ENCODE data around the gene HOXD12. TPM values are rescaled to one million over a fixed set of nuclear protein-coding genes. Genes with fewer than 3 reads are reported as not detected.
A peak's percentile ranks its signal among the peaks of the same experiment; 100 is the strongest.

HOXD12 gene, protein sequence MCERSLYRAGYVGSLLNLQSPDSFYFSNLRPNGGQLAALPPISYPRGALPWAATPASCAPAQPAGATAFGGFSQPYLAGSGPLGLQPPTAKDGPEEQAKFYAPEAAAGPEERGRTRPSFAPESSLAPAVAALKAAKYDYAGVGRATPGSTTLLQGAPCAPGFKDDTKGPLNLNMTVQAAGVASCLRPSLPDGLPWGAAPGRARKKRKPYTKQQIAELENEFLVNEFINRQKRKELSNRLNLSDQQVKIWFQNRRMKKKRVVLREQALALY
- not detected for total RNA-seq
- long read RNA-seq = 0 reads

DNA sequence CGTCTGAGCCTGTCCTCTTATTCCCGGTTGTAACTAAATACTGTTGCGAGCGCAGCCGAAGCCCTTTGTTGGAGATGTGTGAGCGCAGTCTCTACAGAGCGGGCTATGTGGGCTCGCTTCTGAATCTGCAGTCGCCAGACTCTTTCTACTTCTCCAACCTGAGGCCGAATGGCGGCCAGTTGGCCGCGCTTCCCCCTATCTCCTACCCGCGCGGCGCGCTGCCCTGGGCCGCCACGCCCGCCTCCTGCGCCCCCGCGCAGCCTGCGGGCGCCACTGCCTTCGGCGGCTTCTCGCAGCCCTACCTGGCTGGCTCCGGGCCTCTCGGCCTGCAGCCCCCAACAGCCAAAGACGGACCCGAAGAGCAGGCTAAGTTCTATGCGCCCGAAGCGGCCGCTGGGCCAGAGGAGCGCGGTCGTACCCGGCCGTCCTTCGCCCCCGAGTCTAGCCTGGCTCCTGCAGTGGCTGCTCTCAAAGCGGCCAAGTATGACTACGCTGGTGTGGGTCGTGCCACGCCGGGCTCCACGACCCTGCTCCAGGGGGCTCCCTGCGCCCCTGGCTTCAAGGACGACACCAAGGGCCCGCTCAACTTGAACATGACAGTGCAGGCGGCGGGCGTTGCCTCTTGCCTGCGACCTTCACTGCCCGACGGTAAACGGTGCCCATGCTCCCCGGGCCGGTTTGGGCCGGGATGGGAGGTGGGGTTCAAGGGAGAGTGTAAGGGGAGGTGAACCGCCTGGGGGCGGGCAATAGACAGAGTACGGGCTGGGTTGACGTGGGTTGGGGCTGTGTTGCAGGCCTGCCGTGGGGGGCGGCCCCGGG lies at the start of gene HOXD12:
HOXD12 (plus strand) TSS at position 68 of the 819 bp plus-strand sequence; CDS start at position 75, 7 bp downstream.
- ATAC-seq (no peak), DNase-seq (ENCODE audit: missing footprints) (no peak)
- intact Hi-C loops (cut with DNase I) = loop anchor here (10.0 kb wide), 1 partner anchor 845 kb away; no protein-coding TSS in a partner anchor

DNA sequence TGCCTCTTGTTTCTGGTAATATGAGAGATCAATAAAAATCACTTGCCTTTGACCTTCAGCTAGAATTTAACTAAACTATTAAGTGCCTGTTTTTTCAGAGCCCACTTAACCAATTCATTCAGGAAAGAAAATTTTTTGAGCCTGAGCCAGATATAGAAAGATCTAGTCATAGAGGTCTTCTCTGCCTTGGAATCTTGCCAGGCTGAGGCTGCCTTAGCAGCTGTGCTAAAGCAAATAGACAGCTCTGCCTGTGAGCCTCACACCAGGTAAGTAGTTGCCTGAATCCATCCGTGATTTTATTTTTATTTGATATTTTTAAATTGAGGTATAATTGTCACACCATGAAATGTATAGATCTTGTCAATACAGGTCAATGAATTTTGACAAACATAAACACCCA lies 43.2 kb upstream of the HOXD12 start:
- ATAC-seq (no peak), DNase-seq (ENCODE audit: missing footprints) (no peak)
- intact Hi-C loops (cut with DNase I) = no loop called here

DNA sequence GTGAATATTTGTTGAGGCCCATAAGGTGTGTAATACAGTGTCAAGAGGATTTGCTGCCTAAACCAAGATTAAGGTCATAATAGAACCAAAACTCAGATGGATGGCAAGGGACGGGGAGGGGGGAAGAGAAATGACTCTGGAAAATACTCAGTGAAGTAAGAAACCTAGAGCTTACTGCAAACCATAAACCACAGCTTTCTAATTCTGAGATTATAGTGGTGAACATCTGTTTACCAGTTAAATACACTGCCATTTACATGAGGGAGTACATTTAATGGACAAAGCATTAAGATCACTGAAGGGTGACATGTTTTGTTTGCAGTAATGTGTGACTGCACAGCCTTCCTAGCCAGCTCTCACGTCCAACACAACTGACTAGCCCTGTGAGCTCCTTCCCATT lies 35.6 kb upstream of the HOXD12 start:
- no peak for ATAC-seq
- DNase-seq (ENCODE audit: missing footprints) = no peak
- intact Hi-C loops (cut with DNase I) = no loop called here

DNA sequence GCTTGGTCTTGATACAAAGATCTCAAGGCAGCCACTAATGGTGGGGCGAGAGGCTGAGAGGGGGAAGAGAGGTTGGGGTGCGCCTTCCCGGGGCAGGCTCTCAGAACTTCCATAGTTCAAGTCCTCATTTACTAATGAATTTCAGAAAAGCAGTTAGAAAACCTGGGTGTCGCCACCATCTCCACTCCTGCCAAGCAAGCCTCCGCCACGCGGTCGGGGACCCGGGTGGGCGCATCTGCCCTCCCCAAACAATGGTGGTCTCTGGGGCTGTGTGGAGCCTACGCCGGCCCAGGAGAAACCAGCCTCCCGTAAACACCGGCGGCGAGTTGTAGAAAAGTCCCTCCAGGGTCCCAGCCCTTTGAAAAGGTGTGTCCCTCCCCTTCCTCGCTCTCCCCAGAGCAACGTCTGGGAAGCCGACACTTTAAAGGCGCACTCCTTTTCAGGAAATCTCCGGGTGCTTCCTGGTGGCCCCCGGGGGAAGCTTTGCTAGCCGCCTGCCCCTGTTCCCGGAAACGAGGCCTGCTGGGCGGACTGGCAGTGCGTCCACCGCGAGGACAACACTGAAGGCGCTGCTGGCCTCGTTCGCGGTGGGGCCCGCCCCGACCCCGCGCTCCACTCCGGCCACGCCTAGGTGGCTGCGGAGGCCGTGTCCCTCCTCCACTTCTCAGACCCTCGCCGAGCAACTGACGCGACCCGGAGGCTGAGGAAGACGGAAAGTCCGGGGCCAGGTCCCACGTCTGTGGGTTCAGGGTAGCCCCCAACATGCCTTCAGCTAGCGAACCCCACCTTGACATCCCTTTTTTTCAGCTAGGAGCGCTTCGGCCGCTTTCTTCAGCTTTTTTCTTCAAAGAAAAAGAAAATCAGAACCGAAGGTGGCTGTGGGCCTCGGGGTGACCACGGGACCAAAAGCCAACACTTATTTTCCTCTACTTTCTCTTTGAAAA lies 32.7 kb upstream of the HOXD12 start:
- DNase-seq (ENCODE audit: missing footprints) = no peak
- ATAC-seq = no peak
- intact Hi-C loops (cut with DNase I) = no loop called here

DNA sequence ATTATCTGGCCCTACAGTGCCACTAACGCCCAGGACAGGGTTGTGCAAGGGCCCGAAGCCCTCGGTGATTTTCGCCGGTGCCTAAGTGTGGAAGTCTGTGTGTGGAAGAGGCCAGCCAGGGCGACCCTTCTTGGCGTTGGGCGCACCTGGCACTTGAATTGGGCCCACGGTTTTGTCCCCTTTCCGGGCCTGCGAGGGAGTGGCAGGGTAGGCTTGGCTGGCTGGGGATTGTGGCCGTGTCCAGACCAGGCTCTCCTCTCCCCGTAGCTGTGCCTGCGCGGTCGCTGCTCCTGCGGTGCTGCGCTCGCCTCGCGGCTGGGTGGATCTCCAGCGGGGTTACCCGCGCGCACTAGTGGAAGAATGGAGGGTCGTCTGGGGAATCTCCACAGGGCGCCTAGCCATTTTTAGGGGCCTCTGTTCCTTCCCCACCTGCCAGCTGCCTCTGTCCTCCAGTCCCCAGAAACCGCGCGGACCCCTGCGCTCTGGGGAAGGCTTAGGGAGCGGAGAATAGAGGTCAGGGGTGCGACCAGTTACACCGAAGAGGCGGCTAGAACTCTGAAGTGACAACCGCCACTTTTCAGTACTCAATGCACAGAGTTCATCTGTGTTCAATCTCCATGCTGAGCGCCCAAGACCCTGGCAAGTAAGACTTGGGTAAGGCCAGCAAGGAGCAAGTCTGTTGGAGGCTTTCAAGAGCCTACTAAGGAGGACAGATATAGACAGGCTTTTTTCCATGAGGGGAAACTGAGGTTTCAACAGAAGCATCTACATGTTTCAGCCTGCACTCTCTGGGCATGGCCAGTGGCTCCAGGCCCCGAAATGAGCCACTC lies 31.8 kb upstream of the HOXD12 start:
- DNase-seq (ENCODE audit: missing footprints) (no peak), ATAC-seq (peak; percentile 26)
- intact Hi-C loops (cut with DNase I) = no loop called here

DNA sequence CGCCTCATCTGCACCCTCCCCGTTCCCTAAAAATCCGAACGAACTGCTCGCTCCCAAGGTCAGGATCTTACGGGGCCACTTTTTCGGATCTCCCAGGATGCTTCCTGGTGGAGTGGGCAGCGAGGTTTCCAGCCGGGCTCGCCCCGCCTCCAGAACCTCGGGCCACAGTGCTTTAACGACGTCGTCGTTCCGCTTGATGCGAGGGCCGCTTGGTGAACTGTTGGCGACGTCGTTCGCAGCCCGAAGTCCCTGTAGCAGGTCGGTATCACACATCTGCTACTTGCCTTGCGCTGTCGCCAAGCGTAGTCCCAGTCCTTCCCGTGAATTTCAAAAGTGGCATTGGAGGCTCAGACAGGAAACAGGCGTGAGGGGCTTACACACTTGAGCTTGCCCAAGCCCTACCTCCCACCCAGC lies 31.2 kb upstream of the HOXD12 start:
- DNase-seq (ENCODE audit: missing footprints) = no peak
- no peak for ATAC-seq
- intact Hi-C loops (cut with DNase I) = no loop called here

DNA sequence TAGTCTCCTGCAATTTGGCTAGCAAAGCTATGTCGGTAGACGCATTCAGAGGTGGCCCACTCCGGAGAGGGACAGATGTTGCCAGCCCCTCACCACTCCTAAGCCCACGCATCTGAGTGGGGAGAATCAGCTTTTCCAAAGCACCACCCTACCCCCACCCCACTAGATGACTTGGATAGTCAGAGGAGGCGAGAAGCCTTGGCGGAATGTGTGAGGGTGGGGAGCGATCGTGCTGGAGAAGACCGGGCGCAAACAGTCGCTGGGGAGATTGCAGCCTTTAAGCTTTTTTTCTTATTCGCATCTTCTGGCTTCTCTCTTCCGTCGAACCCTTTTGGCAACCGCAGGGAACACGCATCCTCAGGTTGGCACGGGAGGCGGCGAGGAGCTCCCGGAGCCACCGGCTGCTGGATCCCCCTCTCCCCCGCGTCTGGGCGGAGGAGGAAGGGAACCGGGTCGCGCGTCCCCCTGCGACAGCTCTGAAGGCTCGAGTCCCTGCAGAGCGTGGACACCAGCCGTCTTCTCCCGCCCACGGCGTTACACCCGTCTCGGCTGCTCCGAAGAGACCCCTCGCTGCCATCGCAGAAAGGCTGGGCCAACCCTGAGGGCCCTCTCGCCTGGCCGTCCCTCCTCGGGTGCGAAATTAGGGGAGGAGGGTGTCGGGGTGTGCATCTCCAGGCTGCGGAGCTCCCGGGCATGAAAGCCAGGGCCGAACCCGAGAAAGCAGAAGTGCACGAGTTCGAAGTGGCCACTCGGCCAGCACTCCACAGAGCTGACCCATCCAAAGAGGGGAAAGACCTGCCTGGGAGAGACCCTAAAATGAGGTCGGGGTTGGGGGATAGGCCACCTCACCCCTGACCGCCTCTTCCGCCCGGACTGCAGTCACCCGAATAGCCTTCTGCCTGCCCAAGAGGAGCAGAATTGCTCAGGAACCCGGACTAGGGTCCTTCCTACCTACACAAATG lies 28.0 kb upstream of the HOXD12 start:
- no peak for ATAC-seq
- DNase-seq (ENCODE audit: missing footprints) = no peak
- intact Hi-C loops (cut with DNase I) = no loop called here

DNA sequence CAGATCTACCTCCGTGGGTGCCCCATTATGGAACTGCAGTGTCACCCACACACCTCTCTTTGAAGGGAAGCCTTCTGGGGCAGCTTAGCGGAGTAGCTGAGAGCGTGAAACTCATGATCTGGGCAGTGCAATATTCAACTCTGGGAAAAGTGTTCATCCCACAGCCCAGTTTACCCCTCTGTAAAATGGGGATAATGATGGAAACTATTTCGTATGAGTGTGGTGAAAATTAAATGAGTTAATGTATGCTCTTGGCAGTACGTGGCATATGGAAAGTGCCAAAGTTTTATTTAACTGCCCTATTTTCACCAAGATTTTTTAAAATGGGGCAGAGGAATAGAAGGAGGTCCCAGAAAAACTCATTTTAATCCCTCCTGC lies 27.3 kb upstream of the HOXD12 start:
- intact Hi-C loops (cut with DNase I) = no loop called here
- no peak for DNase-seq (ENCODE audit: missing footprints)
- ATAC-seq = no peak

DNA sequence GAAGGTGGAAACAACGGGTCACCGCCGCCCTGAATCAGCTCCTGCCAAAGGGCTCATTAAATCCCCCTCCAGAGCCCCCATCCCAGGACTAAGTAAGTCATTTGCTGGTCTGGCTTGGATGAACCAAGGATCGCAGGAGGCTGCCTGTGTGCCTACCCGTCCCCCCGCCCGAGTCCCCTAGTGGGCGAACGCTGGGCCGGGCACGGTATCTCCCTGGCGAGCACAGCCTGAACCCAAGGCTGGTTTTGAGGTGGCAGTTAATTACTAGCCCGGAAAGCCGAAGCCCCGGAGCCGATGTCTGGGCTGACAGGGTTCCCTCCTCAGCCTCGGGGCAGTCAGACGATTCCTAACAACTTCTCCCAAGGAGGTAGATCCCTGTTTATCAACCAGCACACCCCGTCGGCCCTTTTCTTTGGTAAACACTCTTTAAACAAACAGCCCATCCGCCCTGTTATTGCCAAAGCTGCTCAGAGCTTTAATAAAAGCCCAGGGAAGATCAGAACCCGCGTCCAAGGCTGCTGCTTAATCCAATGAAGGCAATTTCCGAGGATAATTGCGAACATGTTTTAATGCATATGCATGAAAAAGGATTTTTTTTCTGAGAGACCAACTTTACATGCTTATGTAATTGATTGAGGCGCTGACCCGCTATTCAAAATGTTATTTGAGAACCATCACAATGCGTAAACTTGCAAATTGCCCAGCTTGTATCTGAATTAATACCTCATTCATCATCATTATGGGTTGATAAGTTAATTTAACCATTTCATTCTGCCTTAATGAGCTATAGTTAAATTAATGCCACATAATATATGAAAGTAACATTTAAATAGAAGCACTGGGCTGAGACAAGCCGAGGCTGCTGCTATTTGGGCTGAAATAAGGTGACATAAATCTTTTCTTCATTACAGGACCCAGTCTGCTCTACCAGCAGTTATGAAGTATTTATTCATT lies 26.4 kb upstream of the HOXD12 start:
- no peak for ATAC-seq
- DNase-seq (ENCODE audit: missing footprints) = no peak
- intact Hi-C loops (cut with DNase I) = no loop called here

DNA sequence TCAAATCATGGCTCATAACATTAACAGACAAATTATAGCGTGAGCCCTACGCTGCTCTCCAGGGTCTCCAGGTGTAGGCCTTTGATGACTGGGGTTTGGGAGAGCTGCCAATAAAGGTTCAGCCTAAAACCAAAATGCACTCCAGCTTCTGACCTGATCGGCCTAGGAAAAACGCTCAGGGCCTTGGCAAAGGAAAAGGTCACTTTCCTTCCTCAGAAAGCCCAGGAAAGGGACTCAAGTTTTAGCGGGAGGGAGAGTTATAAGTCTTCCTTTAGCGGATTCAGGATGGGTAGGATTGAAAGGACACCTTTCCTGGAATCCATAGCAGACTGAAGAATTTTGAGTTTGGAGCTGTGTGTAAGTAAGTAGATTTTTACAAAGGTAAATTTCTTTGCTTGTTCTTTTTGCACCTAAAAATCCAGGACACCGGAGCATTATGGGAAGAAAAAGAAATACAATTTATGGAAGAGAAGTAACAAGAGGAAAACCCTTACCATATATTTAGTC lies 24.6 kb upstream of the HOXD12 start:
- no peak for DNase-seq (ENCODE audit: missing footprints)
- intact Hi-C loops (cut with DNase I) = no loop called here

DNA sequence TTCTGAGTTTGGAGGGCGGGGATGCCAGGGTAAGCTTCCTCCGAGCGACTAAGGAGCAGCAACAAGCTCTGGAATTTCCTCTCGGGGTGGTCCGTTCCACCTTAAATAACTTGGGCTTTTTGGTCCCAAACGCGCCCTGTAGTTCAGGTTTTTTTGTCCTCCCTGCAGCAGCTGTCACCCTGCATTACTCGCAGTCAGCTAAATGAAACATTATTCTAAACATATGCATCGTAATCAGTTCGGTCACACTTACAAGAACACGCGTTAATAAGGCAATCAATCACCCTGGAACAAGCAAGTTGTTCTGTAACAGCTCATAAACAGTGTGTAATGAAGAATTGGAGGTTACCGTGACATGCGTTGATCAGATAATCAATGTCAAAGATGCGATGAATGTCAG lies 24.1 kb upstream of the HOXD12 start:
- intact Hi-C loops (cut with DNase I) = no loop called here
- no peak for ATAC-seq
- DNase-seq (ENCODE audit: missing footprints) = no peak

More for the DNA sequence above, 24.6 kb upstream of the HOXD12 start:
- no peak for ATAC-seq

DNA sequence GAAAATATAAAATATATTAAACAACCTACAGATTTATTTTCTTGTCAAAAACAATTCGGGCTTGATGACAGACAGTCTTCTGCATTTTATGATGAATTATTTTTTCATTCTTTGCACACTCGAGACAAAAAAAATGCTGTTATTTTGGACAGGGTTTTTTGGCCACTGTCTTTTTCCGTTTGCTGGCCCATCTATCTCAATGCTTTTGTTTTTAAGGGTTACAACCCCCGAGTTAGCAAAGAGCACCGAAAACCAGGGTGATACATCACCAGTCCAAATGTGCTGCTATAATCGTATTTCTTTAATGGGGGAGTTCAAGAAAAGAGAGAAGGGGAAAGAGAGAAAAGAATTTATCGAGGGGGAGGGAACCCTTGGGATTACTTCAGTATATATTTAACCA lies 23.5 kb upstream of the HOXD12 start:
- intact Hi-C loops (cut with DNase I) = no loop called here
- ATAC-seq (no peak), DNase-seq (ENCODE audit: missing footprints) (no peak)

DNA sequence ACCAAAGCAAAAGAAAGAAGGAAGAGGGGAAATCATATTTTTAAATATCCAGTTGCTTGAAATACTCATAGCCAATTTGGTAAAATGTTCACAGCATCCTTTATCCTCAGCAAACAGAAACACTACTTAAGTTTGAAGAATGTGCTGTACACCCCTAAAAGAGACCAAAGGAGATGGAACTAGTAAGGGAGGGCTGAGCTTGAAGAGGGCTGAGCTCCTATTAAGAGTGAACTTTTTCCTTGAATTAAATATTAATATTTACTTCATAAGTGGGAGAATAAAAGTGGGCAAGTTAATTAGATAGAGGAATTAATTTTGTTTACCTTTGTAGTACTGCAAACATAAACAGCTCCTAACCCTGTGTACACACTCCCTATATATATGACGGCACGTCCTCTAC lies 22.8 kb upstream of the HOXD12 start:
- ATAC-seq (no peak), DNase-seq (ENCODE audit: missing footprints) (no peak)
- intact Hi-C loops (cut with DNase I) = no loop called here

DNA sequence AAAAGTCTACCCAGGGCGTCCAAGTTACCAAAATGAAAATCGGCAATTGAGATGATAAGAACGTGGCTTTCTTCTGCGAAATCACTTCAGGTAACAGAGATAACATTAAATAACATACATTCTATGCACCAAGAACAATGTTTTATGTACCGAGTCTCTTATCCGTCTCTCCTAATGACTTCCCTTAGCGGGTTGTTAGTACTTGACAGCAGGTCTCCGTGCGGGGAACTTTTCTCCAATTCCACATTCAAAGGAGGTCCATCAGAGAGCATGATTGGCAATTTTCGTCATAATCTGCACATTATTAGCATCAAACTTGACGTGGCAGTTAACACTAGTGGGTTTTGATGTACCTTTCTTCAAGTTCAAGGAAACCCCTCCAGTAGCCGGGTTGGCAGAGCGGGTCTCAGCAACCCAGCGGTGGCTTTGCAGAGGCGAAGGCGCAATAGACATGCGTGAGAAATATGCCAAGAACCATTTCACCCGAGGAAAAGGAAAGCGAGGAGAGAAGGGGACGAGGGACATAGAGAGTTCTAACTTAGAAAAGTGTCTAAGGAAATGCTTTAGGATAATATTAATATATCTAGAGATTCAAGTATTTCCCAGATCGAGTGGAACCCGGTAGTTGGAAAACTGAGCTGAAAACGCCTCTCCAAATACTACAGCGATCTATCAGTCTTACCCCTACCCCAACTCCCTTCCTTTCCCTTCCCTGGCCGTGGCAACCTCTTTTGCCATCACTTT lies 20.9 kb upstream of the HOXD12 start:
- DNase-seq (ENCODE audit: missing footprints) (no peak), ATAC-seq (no peak)
- intact Hi-C loops (cut with DNase I) = no loop called here

DNA sequence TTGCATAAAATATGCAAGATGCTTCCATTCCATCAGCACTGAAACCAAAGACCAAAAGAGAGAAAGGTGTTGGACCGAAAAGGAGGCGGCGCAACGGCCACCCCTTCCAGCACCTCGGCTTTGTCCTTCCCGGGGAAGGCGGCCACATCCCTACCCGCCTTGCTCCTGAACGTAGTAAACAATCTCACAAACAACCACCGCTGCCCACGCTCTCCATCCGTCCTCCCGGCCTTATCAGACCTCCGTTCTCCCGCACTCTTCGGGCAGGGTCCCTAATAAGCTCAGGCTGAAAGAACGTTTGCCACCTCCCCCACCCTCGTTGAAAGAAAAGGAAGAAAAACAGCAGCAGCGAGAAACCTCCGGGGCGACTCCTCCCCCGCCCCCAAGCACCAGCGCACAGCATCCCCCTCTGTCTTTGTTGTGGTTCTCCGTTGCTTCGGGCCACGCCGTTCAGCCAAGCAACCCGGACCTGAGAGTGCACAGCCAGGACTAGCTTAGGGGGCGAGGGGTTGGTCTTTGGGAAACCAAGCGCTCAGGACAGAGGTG lies 20.2 kb upstream of the HOXD12 start:
- DNase-seq (ENCODE audit: missing footprints) = no peak
- ATAC-seq = no peak
- intact Hi-C loops (cut with DNase I) = no loop called here
